Tibial nerve (tissue), 4 donors: Measurements from ENCODE around the gene KMT5C. TPM values are rescaled to one million over a fixed set of nuclear protein-coding genes. Genes with fewer than 3 reads are reported as not detected.

Experiments used
- DNase-seq, 2 donors: peaks; one replicate each; pipeline ENCODE4 v3.0.0-alpha.2; 2019; ENCODE audit warnings: low spot score in 2 of 2
- H3K27ac ChIP-seq, 4 donors: fragments of 200-600 bp; sonication (generic) in 3 of 4; one replicate each; pipeline ENCODE4 v1.5.1; 2017 to 2019; ENCODE audit warnings: mild to moderate bottlenecking in 1 of 4
- H3K27me3 ChIP-seq, 2 donors: fragments of 200-600 bp; sonication (generic) in 1 of 2; one replicate each; pipeline versions ENCODE4 v1.5.1 to v1.6.0; 2017 to 2019
- H3K36me3 ChIP-seq, 3 donors: fragments of 200-600 bp; sonication (generic); one replicate each; pipeline ENCODE4 v1.5.1; 2018 to 2019
- H3K4me1 ChIP-seq, 4 donors: fragments of 200-600 bp; sonication (generic) in 3 of 4; one replicate each; pipeline ENCODE4 v1.5.1; 2017 to 2019
- H3K4me3 ChIP-seq, 4 donors: fragments of 200-600 bp; sonication (generic) in 3 of 4; one replicate each; pipeline ENCODE4 v1.5.1; 2017 to 2019; ENCODE audit warnings: mild to moderate bottlenecking in 1 of 4, moderate library complexity in 1 of 4
- H3K9me3 ChIP-seq, 4 donors: fragments of 200-600 bp; sonication (generic) in 3 of 4; one replicate each; pipeline ENCODE4 v1.5.1; 2017 to 2019
- EP300 ChIP-seq, 2 donors: sonication (generic); formaldehyde crosslinking; IDR thresholded peaks; one replicate each; pipeline ENCODE4 v1.6.1; 2017; ENCODE audit warnings: antibody characterized with exemption in 2 of 2, mild to moderate bottlenecking in 1 of 2
- POLR2A ChIP-seq, 2 donors: fragments of 450-650 bp; IDR thresholded peaks; one replicate each; pipeline ENCODE4 v1.6.1; 2017; ENCODE audit warnings: antibody characterized with exemption in 2 of 2, mild to moderate bottlenecking in 2 of 2, moderate library complexity in 2 of 2
- WGBS, 2 donors: methylation state at CpG; one replicate each; pipeline ENCODE4 v1.1.5; 2018; 5-methylcytosine and 5-hydroxymethylcytosine counted together
- total RNA-seq, 4 donors: library from RNA; depleted of rRNA; stranded (reverse); fragments of >200 nt; gene quantifications; one replicate each; pipeline ENCODE4 v1.1.0, GENCODE V29; 2016
- TF ChIP-seq, protein P1 (sequence below), 5 experiments: fragments of 200-600 bp in 3 of 5; fragments of 450-650 bp in 2 of 5; sonication (generic) in 3 of 5; IDR thresholded peaks; one replicate each; pipeline ENCODE4 v1.5.1; 2016 to 2019; ENCODE audit warnings: antibody characterized with exemption in 5 of 5, mild to moderate bottlenecking in 3 of 5, moderate library complexity in 2 of 5

Gene KMT5C
- total RNA-seq, 4 donors from 2014 or later: 30.6 to 50.0 (median 41.2) TPM

GRCh38 chr19:55360902-55361301 is 21.2 kb downstream of the KMT5C start:
- Histone ChIP-seq H3K4me1 (no peaks in the 10 kb centered on the region), H3K4me3 (no peak overlapping the region), H3K36me3 (no peaks in the 10 kb centered on the region), H3K9me3 (no peaks in the 10 kb centered on the region), H3K27ac (no peak overlapping the region), H3K27me3 (peaks cover 0 to 24% of the 10 kb centered on the region in 2 donors)
- WGBS, 2 donors: 88 to 95% methylated on average over 5 to 16 of the region's 16 CpGs
- TF ChIP-seq POLR2A (IDR thresholded peaks at IDR 0.05): no peak
- no peak for DNase-seq

- H3K36me3 ChIP-seq: no peaks in the 10 kb centered on the region
- TF ChIP-seq, protein P1, sequence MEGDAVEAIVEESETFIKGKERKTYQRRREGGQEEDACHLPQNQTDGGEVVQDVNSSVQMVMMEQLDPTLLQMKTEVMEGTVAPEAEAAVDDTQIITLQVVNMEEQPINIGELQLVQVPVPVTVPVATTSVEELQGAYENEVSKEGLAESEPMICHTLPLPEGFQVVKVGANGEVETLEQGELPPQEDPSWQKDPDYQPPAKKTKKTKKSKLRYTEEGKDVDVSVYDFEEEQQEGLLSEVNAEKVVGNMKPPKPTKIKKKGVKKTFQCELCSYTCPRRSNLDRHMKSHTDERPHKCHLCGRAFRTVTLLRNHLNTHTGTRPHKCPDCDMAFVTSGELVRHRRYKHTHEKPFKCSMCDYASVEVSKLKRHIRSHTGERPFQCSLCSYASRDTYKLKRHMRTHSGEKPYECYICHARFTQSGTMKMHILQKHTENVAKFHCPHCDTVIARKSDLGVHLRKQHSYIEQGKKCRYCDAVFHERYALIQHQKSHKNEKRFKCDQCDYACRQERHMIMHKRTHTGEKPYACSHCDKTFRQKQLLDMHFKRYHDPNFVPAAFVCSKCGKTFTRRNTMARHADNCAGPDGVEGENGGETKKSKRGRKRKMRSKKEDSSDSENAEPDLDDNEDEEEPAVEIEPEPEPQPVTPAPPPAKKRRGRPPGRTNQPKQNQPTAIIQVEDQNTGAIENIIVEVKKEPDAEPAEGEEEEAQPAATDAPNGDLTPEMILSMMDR (IDR thresholded peaks at IDR 0.05): no peak
- no peak for TF ChIP-seq POLR2A (IDR thresholded peaks at IDR 0.05)
- peaks cover 0 to 21% of the 10 kb centered on the region in 2 donors for H3K27me3 ChIP-seq
- DNase-seq: no peak
- 75 to 80% methylated on average over 22 to 38 of the region's 38 CpGs for WGBS, 2 donors
- H3K4me1 ChIP-seq: no peaks in the 10 kb centered on the region
- H3K27ac ChIP-seq: no peak overlapping the region
- H3K4me3 ChIP-seq: no peak overlapping the region
- no peaks in the 10 kb centered on the region for H3K9me3 ChIP-seq
Observed at GRCh38 chr19:55362174-55362989, 22.7 kb downstream of the KMT5C start.

DNA sequence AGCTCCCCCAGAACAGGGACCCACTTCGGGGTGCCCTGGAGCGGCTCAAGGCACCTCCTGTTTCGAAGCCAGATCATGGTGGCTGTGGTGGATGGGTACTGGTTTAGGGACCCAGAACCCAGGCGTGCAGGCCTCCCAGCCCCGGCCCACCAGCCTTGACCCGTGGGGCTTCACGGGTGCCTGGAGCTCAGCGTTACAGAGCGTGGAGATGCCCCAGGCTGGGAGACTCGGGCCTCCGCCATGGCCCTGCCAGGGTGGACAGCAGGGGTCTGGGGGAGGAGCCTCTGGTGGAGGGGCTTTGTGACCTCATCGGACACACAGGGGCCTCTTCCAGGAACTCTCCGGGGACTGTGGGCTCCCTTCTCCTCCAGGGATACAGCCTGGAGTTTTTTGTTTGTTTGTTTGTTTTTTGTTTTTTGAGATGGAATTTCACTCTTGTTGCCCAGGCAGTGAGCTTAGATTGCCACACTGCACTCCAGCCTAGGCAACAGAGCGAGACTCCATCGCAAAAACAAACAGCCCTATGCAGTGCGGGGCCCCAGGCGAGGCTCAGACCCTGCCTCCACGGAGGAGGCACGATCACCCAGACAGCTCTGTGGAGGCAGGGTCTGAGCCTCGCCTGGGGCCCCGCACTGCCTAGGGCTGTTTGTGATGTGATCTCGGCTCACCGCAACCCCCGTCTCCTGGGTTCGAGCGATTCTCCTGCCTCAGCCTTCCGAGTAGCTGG is 23.5 kb downstream of the KMT5C start, which contains the start of gene GARIN5B:
TSS of gene GARIN5B (minus strand) at position 271 of the 727 bp plus-strand sequence. CDS start at position 77, 194 bp downstream.
- no peak for DNase-seq
- Histone ChIP-seq H3K4me1 (no peaks in the 10 kb centered on the region), H3K4me3 (no peak within 1 kb of the TSS), H3K27ac (no peak within 1 kb of the TSS), H3K36me3 (no peaks in the 10 kb centered on the region), H3K9me3 (no peaks in the 10 kb centered on the region), H3K27me3 (peaks cover 0 to 25% of the 10 kb centered on the region in 2 donors)
- no peak for TF ChIP-seq POLR2A (IDR thresholded peaks at IDR 0.05)
- TF ChIP-seq, protein P1 (IDR thresholded peaks at IDR 0.05): no peak
- no peak for TF ChIP-seq EP300 (IDR thresholded peaks at IDR 0.05)
- 66 to 73% methylated on average over 17 to 27 of the region's 27 CpGs for WGBS, 2 donors

DNA sequence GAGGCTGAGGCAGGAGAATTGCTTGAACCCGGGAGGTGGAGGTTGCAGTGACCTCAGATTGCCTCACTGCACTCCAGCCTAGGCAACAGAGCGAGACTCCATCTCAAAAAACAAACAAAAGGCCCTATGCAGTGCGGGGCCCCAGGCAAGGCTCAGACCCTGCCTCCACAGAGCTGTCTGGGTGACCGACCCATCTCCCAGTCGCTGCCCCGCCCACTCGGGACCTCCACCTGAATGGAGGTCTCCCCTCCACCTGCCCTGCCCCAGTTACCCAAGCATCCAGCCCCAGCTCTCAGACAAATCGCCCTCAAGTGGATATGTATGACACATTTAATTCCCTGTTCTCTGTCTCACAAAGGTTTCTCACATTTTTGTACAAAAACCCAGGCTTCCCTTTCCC is 25.6 kb downstream of the KMT5C start:
- Histone ChIP-seq H3K27ac (no peak overlapping the region), H3K36me3 (no peaks in the 10 kb centered on the region), H3K9me3 (no peaks in the 10 kb centered on the region), H3K4me1 (peaks cover 0 to 17% (median 9%) of the 10 kb centered on the region in 4 donors), H3K27me3 (peaks cover 4 to 45% of the 10 kb centered on the region in 2 donors), H3K4me3 (no peak overlapping the region)
- WGBS, 2 donors: 78 to 88% methylated on average over 8 of the region's 8 CpGs
- no peak for DNase-seq
- TF ChIP-seq EP300 (IDR thresholded peaks at IDR 0.05): no peak
- TF ChIP-seq POLR2A (IDR thresholded peaks at IDR 0.05): no peak
- TF ChIP-seq, protein P1 (IDR thresholded peaks at IDR 0.05): no peak

DNA sequence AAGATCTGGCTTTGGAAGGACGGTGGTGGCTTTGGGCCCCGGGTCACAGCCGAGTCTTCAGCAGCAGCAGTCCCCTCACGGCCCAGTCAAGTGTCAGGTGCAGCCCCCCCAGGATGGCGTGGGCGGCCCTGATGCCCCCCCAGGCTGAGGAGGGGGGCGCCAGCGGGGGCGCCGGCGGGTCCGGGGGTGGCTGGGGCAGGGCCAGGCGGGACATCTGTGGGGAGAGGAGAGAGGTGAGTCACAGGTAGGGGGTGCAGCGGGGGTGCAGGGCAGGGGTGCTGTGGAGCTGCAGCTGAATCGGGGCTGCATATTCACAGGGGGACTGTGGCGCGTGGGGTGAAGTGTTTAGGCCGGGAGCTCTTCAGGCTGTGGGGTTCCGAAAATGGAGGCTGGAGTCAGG is 26.3 kb downstream of the KMT5C start:
- TF ChIP-seq, protein P1 (IDR thresholded peaks at IDR 0.05): no peak
- TF ChIP-seq EP300 (IDR thresholded peaks at IDR 0.05): no peak
- no peak for TF ChIP-seq POLR2A (IDR thresholded peaks at IDR 0.05)
- 66 to 68% methylated on average over 16 to 19 of the region's 19 CpGs for WGBS, 2 donors
- H3K27ac ChIP-seq: no peak overlapping the region
- H3K4me3 ChIP-seq: no peak overlapping the region
- peaks cover 0 to 21% (median 10%) of the 10 kb centered on the region in 4 donors for H3K4me1 ChIP-seq
- H3K36me3 ChIP-seq: no peaks in the 10 kb centered on the region
- H3K9me3 ChIP-seq: no peaks in the 10 kb centered on the region
- DNase-seq: no peak
- peaks cover 4 to 52% of the 10 kb centered on the region in 2 donors for H3K27me3 ChIP-seq
